Astrocyte (in vitro differentiated cells and primary cell): Measurements from ENCODE around the gene FAM53A. TPM values are rescaled to one million over a fixed set of nuclear protein-coding genes. Genes with fewer than 3 reads are reported as not detected.

Experiments
- DNase-seq: peaks from one replicate; pipeline ENCODE4 v3.0.0-alpha.2; 2010; ENCODE audit warnings: low read depth
- FAIRE-seq: peaks from 2 replicates; lab custom pipeline; 2011; peaks lifted over from hg19 to GRCh38; lab: Jason Lieb, UNC
- H2AFZ ChIP-seq: 2 replicates; pipeline ENCODE4 v1.6.0; 2012; ENCODE audit warnings: low read depth, low read length, inconsistent platforms
- H3K27ac ChIP-seq: 2 replicates; pipeline ENCODE4 v1.5.1; 2011; ENCODE audit warnings: low read depth, low read length, inconsistent platforms
- H3K27me3 ChIP-seq: 2 replicates; pipeline ENCODE4 v1.6.0; 2011; ENCODE audit warnings: low read length, inconsistent platforms; ENCODE audit not compliant: insufficient read depth
- H3K36me3 ChIP-seq: 2 replicates; pipeline ENCODE4 v1.5.1; 2011; ENCODE audit warnings: low read length, inconsistent platforms; ENCODE audit not compliant: insufficient read depth
- H3K4me1 ChIP-seq: 2 replicates; pipeline ENCODE4 v1.5.1; 2011; ENCODE audit warnings: low read length, inconsistent platforms; ENCODE audit not compliant: insufficient read depth
- H3K4me2 ChIP-seq: 2 replicates; pipeline ENCODE4 v1.6.0; 2012; ENCODE audit warnings: low read length, inconsistent platforms
- H3K4me3 ChIP-seq: 2 replicates; pipeline ENCODE4 v1.5.1; 2011; ENCODE audit warnings: low read depth, mild to moderate bottlenecking, low read length, inconsistent platforms; ENCODE audit not compliant: insufficient read depth
- H3K79me2 ChIP-seq: 2 replicates; pipeline ENCODE4 v1.6.0; 2012; ENCODE audit warnings: mild to moderate bottlenecking, low read length, inconsistent platforms; ENCODE audit not compliant: insufficient read depth
- H3K9ac ChIP-seq: 2 replicates; pipeline ENCODE4 v1.6.0; 2012; ENCODE audit warnings: mild to moderate bottlenecking, low read length, inconsistent platforms
- H3K9me3 ChIP-seq: 2 replicates; pipeline ENCODE4 v1.5.1; 2012; ENCODE audit warnings: low read depth, mild to moderate bottlenecking, low read length, inconsistent platforms; ENCODE audit not compliant: insufficient read depth
- H4K20me1 ChIP-seq: 2 replicates; pipeline ENCODE4 v1.6.0; 2012; ENCODE audit warnings: low read length, inconsistent platforms; ENCODE audit not compliant: insufficient read depth
- H3K27ac Mint-ChIP-seq: one replicate; pipeline ENCODE4 v1.8.0; 2021; ENCODE audit warnings: mild to moderate bottlenecking, mixed read lengths; ENCODE audit not compliant: unreplicated experiment
- H3K27me3 Mint-ChIP-seq: one replicate; pipeline ENCODE4 v1.8.0; 2021; ENCODE audit warnings: low read depth, mixed read lengths; ENCODE audit not compliant: unreplicated experiment
- H3K36me3 Mint-ChIP-seq: one replicate; pipeline ENCODE4 v1.8.0; 2021; ENCODE audit warnings: low read depth, mixed read lengths; ENCODE audit not compliant: unreplicated experiment
- H3K4me1 Mint-ChIP-seq: one replicate; pipeline ENCODE4 v1.8.0; 2021; ENCODE audit warnings: low read depth, mixed read lengths; ENCODE audit not compliant: unreplicated experiment
- H3K4me3 Mint-ChIP-seq: one replicate; pipeline ENCODE4 v1.8.0; 2021; ENCODE audit warnings: mild to moderate bottlenecking, moderate library complexity, mixed read lengths; ENCODE audit not compliant: unreplicated experiment
- H3K9me3 Mint-ChIP-seq: one replicate; pipeline ENCODE4 v1.8.0; 2021; ENCODE audit warnings: mild to moderate bottlenecking, mixed read lengths; ENCODE audit not compliant: unreplicated experiment
- EZH2 ChIP-seq: IDR thresholded peaks from 2 replicates; pipeline ENCODE4 v1.6.1; 2012; ENCODE audit warnings: mild to moderate bottlenecking, low read length, inconsistent platforms; ENCODE audit not compliant: insufficient read depth
- total RNA-seq: library from RNA; stranded (reverse); gene quantifications from 2 replicates; pipeline ENCODE4 v1.2.1, GENCODE V29; 2021
- TF ChIP-seq, protein P1 (sequence below): IDR thresholded peaks from 2 replicates; pipeline ENCODE4 v1.5.1; 2011; ENCODE audit warnings: low read depth, mild to moderate bottlenecking, inconsistent platforms, low read length, moderate library complexity; ENCODE audit not compliant: insufficient read depth

The FAM53A gene
- total RNA-seq, 1 donor from 2014 or later = 2.1 TPM

- TF ChIP-seq, protein P1, sequence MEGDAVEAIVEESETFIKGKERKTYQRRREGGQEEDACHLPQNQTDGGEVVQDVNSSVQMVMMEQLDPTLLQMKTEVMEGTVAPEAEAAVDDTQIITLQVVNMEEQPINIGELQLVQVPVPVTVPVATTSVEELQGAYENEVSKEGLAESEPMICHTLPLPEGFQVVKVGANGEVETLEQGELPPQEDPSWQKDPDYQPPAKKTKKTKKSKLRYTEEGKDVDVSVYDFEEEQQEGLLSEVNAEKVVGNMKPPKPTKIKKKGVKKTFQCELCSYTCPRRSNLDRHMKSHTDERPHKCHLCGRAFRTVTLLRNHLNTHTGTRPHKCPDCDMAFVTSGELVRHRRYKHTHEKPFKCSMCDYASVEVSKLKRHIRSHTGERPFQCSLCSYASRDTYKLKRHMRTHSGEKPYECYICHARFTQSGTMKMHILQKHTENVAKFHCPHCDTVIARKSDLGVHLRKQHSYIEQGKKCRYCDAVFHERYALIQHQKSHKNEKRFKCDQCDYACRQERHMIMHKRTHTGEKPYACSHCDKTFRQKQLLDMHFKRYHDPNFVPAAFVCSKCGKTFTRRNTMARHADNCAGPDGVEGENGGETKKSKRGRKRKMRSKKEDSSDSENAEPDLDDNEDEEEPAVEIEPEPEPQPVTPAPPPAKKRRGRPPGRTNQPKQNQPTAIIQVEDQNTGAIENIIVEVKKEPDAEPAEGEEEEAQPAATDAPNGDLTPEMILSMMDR = peak; percentile 99
- no peak for TF ChIP-seq EZH2
- peaks cover 44% of the 10 kb centered on the region for H3K4me1 ChIP-seq
Observed at GRCh38 chr4:1726146-1726934, 42.2 kb upstream of the FAM53A start.

DNA sequence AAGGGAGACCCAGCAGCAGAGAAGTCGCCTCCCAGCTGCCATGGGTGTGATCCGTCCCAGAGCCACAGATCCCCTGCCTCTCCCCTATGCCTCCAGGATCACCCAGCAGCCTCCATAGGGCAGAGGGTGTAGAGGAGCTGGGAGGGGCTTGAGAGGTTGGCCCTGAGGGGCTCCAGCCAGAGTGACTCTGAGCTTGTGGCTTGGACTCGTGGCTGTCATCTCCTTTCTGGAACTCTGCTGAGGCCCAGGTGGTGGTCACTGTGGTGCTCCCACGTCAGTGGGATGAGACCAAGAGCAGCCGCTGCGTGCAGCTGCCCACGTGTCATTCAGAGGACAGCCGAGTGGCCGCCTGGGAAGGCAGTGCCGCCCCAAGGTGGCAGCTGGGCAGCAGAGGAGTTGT is 41.4 kb upstream of the FAM53A start:
- Mint-ChIP-seq H3K4me1 (peaks cover 28% of the 10 kb centered on the region), H3K9me3 (no peaks in the 10 kb centered on the region), H3K27me3 (no peaks in the 10 kb centered on the region), H3K27ac (no peak overlapping the region), H3K4me3 (no peak overlapping the region), H3K36me3 (peaks cover 4% of the 10 kb centered on the region)
- peaks cover 38% of the 10 kb centered on the region for H3K4me1 ChIP-seq
- DNase-seq (no peak), FAIRE-seq (no peak)
- H3K4me2 ChIP-seq = no peak overlapping the region
- TF ChIP-seq, protein P1 = no peak
- TF ChIP-seq EZH2 = no peak
- H3K79me2 ChIP-seq = peaks cover 75% of the 10 kb centered on the region
- H3K27ac ChIP-seq = no peak overlapping the region
- peaks cover 6% of the 10 kb centered on the region for H3K36me3 ChIP-seq
- no peak overlapping the region for H2AFZ ChIP-seq
- no peaks in the 10 kb centered on the region for H3K9me3 ChIP-seq
- H3K27me3 ChIP-seq = no peaks in the 10 kb centered on the region
- no peak overlapping the region for H3K9ac ChIP-seq
- peaks cover 33% of the 10 kb centered on the region for H4K20me1 ChIP-seq
- H3K4me3 ChIP-seq = no peak overlapping the region

More at GRCh38 chr4:1726146-1726934, 42.2 kb upstream of the FAM53A start:
- Mint-ChIP-seq H3K9me3 (no peaks in the 10 kb centered on the region), H3K27me3 (no peaks in the 10 kb centered on the region), H3K27ac (peak overlapping the region; percentile 30), H3K4me3 (peak overlapping the region; percentile 57), H3K36me3 (peaks cover 4% of the 10 kb centered on the region), H3K4me1 (peaks cover 32% of the 10 kb centered on the region)
- Histone ChIP-seq H3K9me3 (no peaks in the 10 kb centered on the region), H3K27ac (peak overlapping the region; percentile 80), H2AFZ (peak overlapping the region; percentile 41), H3K4me2 (no peak overlapping the region), H4K20me1 (peaks cover 41% of the 10 kb centered on the region), H3K4me3 (no peak overlapping the region), H3K36me3 (peaks cover 9% of the 10 kb centered on the region), H3K9ac (peak overlapping the region; percentile 1), H3K79me2 (peaks cover 79% of the 10 kb centered on the region), H3K27me3 (no peaks in the 10 kb centered on the region)
- peak; percentile 42 for DNase-seq
- FAIRE-seq = peak; percentile 20
